Fibroblast of lung (primary cell): Measurements from ENCODE around the gene C1RL.

ENCODE experiments used
- CTCF ChIP-seq, 2 donors: IDR thresholded peaks in 1 of 2; conservative IDR thresholded peaks in 1 of 2; 1 replicate in 1 of 2; 2 replicates in 1 of 2; pipeline ENCODE4 v1.5.1; 2011 to 2012; ENCODE audit warnings: low read length in 2 of 2, control low read depth in 1 of 2, inconsistent platforms in 1 of 2, low read depth in 1 of 2, mild to moderate bottlenecking in 1 of 2
- EZH2 ChIP-seq: IDR thresholded peaks from 2 replicates; pipeline ENCODE4 v1.5.1; 2012; ENCODE audit warnings: low read length, control low read depth, mild to moderate bottlenecking; ENCODE audit errors: missing control alignments

GRCh38 chr12:7090222-7090998 lies 18.6 kb downstream of the C1RL start:
- TF ChIP-seq CTCF (conservative IDR thresholded peaks at IDR 0.05 in 1 of 2, IDR thresholded peaks at IDR 0.05 in 1 of 2; ENCODE audit: low read depth in 1 of 2, low read length in 2 of 2) = no peak
- TF ChIP-seq EZH2 = no peak
